HG02678 (cell line): Measurements from ENCODE around the gene ZNRF3.

Source experiments
- ATAC-seq: cut with Tn5 transposase; IDR thresholded peaks from one replicate; pipeline ENCODE4 v1.9.1; 2021; ENCODE audit warnings: mild to moderate bottlenecking, moderate library complexity; ENCODE audit not compliant: unreplicated experiment

Gene ZNRF3

DNA sequence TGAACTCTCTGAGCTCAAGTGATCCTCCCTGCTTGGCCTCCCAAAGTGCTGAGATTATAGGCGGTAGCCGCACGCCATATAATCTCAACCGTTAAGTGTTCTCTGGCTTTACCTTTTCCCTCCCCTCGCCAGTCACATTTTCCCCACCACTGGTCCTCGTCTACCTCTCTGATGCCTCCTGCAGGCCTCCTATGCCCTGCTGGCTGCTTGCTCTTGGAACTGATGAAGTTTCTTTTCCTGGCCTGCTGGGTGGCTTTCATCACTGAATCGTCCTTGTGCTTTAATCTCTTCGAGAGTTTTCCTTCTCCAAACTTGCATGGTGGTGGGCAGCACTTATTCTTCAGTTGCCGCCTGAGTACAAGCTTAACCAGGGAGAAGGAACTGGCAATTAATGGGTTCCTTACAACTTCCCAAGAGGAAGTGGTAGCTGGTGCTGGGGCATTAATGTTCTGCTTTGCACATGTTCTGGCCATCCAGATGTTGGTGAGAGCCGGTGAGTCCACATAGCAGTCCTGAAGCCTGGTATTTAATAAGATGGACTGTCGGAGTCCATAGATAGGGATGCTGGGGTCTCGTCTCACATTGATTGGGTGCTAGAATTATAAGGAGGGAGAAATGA lies 177.0 kb downstream of the ZNRF3 start:
- no peak for ATAC-seq

DNA sequence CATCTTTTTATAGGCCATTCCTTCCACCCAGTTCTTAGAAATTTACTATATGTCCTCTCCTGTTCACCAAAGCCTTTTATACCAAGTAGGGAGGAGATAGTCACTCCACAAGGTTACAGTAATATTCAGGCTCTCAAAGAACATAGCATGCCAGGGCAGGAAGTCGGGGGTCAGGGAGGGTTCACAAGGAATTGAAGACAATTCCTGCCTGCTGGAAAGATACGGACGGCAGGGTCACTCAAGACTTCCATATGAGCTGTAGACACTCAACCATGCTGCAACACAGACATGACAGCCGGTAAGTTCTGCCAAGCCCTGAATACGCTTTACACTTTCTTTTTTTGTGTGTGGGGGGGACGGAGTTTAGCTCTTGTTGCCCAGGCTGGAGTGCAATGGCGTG lies 177.6 kb downstream of the ZNRF3 start:
- no peak for ATAC-seq

DNA sequence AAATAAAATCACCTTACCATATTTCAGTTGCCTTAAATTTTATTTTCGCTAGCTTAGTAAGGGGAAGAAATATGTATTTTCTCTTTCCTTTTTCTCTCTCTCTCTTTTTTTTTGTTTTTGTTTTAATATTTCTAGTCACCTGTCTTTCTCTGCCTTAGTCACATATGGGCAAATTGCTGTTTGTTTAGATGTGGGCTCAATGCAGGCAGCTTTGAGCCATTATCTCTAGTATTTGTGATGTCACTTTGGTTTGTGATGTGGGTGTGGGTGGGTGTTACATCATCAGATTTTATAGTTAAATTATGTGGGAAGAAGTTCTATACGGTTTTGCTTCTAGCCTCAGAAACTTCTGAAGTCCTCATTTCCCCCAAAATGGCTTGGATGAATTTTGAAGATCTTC lies 178.4 kb downstream of the ZNRF3 start, which contains the start of gene C22orf31:
Gene C22orf31 (minus strand): TSS at position 59 of the 400 bp plus-strand sequence. CDS start 39 bp downstream, at position 20.
- ATAC-seq = no peak

GRCh38 chr22:29062286-29062821 lies 179.0 kb downstream of the ZNRF3 start:
- ATAC-seq = no peak

- no peak for ATAC-seq
Measured at GRCh38 chr22:29065468-29066190, 182.3 kb downstream of the ZNRF3 start.

DNA sequence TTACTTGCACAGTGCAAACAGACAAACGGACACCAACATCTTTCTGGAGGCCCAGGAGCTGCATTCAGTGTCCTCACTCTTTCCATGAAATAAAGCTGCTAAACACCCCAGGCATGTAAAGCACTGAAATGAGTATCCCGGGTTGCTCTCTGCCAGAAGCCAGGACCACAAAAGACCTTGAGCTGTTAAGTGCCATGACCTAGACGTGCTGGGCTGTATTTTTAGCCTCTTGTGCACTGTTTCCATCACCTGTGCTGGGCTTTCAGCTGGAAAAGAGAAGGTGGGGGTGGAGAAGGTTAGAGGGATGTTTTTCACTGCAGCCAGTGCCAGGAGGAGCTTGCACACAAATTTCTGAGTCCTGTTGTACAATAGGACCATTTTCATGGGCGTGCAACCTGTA lies 186.1 kb downstream of the ZNRF3 start:
- ATAC-seq = no peak

DNA sequence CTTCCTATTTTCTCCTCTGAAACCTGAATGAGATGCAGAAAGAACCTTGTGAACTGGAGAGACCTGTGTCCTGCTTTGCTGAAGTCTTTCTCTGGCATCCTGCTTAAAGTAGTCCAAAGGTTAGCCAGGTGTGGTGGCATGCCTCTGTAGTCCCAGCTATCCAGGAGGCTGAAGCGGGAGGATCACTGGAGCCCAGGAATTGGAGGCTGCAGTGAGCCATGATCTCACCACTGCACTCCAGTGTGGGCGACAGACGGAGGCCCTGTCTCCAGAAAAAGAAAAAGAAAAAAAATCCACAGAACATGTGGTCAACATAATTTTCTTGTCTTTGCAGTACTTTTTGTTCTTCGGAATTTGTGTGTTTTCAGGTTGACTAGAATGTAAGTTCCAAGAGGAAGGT lies 187.1 kb downstream of the ZNRF3 start:
- ATAC-seq = no peak

DNA sequence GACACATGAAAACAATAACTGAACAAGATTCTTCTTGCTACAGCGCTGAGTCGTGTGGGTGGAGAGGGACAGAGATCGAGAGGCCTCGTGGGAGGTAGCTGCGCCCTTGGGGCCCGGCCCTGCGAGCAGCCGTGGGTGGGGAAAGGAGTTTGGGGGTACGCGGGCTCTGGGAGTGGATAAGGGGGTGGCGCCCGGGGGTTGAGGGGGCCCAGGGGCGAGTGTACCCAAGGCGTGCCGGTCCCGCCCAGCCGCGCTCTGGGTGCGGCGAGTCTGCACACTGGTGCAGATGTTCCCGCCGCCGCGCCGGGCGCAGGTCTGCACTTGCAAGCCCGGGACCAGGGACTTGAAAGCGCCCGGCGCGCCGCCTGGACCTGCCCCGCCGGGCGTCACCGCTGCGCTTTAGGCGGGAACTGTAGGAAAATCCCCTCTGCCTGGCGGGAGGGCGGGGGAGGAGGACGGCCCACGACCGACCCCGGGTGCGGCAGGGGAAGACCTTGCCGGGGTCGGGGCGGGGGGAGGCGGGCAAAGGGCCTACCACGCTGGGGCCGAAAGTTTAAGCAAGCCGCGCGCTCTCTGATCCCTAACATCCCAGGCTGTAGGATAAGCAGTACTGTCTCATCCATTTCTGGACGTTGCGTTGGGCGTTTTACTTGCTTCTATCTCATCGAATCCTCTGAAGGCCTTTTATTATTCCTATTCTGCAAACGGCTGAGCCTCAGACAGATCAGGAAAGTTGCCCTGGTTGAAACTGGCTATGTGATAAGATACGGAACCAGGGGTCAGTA lies 188.1 kb downstream of the ZNRF3 start:
- no peak for ATAC-seq

GRCh38 chr22:29072193-29072978 lies 189.0 kb downstream of the ZNRF3 start:
- ATAC-seq = peak; percentile 86

- ATAC-seq = no peak
Measured at GRCh38 chr22:29072979-29073617, 189.7 kb downstream of the ZNRF3 start, which contains the start of gene KREMEN1. KREMEN1 (plus strand) TSS chr22:29073035; CDS start chr22:29073131, 96 bp downstream.

DNA sequence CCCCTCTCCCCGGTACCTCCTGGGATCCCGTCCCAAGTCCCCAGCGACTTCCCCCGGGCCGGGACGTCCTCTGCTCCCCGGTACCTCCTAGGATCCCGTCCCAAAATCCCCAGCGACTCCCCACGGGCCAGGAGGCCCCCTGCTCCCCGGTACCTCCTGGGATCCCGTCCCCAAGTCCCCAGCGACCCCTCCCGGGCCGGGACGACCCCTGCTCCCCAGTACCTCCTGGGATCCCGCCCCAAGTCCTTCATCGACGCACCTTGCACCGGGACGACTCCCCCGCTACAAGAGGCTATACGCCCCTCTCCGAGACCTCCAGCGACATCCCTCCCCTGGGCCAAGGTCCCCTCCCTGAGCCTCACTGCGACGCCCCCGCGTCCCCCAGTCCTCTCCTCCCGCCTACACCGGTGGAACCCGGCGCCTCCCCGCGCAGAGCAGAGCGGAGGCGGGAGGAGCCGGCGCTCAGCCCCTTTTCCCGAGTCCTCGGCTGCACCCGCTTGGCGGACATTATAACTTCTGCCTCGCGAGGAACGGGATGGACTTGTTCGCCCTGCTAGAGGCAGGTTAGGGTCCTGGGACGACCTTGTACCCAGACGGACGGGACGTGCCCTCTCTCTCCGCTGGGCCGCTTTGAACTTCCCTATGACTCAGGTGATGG lies 190.4 kb downstream of the ZNRF3 start:
- ATAC-seq = no peak

DNA sequence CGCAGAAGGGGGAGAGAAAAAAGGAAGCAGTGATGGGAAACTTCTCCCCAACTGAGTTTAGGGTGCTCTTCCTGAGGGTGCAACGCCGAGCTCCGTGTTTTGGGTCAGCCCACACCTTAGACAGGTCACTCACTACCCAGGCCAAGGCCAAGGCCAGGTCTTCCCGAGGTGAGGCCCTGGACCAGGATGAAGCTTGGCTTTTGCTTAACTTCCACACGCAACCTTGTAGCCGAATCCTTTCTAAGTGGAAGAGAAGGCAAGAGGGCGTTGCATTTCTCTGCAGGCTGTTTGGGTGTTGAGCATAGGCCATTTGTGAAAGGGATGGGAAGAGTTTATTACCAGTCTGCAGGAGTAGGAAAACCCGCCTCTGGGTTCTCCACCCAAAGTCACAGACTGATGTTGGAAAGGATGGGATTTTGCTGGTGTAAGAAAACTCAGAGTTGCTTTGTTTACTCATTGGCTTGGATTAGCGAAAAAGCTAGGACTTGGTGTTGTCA lies 191.0 kb downstream of the ZNRF3 start:
- ATAC-seq = no peak

- ATAC-seq = no peak
Measured at GRCh38 chr22:29078036-29078868, 194.9 kb downstream of the ZNRF3 start.

DNA sequence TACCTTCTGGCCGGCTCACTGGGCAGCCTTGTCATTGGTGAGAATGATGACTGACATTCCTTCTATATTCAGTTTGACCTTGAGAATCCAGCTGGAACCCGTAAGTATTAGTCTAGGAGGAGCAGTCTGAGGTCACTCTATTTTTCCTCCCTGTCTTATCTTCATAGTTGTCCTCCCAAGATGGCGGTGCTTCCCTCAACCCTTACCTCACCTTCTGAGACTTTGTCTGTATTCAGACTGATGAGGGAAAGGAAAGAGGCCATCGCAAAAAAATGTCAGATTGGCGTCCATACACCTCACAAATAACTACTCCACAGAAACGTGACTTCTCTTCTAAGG lies 195.5 kb downstream of the ZNRF3 start:
- ATAC-seq = no peak

DNA sequence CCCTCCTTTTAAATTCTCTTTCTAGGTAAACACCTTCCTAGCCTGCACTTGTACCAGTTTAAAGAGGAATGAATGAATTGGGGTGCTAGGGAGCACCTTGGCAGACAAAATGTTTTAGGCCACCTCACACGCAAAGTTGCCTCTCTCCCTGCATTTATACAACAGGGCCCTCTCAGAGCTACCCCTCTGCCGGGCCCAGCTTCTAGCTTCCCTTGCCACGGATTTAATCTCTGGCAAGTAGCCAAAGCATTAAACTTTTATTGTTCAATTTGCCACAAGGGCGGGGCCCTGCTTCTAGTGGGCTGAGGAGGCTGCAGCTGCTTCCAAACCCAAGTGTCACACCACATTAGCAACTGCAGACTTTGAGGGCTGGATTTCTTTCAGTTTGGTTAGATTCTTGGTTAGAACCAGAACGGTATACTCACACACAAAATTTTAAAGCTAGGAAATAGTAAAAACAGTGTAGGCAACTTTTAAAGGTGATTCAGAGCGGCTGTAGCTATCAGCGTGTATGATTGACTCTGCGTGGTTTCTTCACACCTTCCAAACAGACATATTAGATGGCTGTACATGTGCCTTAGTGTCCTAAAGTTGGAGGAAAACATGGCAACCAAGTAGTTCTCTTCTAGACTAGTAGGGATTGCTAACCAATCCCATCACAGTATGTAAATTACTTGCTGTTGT lies 196.0 kb downstream of the ZNRF3 start:
- ATAC-seq = no peak

DNA sequence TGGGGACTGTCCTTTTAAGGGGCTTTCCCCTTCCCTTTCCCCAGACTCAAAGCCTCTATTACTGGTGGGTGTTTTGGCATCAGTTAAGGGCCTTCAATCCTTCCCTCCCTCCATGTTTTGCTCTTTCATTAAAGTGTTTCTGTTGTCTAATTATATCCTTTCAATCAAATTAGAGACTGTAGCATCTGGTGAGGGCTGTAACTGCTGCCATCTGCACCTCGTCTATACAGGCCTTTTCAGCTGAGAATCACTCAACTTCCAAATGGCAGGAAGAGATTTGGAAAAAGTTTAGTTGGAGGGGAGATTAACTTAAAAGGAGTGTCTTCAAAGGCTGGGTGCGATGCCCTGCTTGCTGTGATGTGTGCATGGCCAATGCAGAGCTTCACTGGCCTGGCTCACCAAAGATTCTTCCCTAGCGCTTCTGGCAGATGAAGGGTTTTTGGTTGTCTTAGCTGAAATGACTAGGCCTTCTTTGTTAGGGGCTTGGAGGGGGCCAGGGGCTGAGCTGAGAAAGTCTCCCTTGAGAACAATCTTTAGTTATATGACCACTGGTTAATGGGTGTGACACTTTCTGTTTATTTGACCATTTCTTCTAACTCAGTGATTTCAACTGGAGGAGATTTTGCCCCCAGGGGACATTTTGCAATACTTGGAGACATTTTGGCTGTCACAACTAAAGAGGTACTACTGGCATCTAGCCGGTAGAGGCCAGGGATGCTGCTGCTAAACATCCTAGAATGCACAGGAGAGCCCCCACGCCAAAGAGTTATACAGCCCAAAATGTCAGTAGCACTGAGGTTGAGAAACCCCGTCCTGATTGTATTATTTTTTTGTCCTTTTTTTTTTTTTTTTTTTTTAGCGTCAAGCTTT lies 197.0 kb downstream of the ZNRF3 start:
- no peak for ATAC-seq
